SK-N-DZ (cell line): ENCODE results near the gene PALLD.

Experiments used
- DNase-seq: peaks from one replicate; pipeline ENCODE4 v3.0.0-alpha.2; 2015; ENCODE audit warnings: low spot score

PALLD gene

DNA sequence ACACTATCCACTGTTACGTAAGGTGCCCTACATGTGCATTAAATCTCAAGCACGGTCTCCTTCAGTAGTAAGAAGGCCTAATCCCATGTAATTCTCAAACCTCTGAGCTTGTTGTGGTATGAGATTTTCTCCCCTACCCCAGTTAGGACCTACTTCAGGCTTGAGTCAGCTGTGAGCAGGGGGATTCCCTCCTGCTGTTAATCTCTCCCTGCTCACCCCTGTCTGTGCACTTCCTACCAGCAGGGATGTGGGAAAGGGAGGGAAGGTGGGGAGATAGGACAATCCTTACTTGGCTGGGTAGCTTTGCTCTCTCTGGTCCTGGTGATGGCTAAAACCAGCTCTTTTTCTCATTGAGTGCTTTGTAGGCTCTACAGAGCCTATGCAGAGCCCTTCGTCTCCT is 60.8 kb downstream of the PALLD start:
- no peak for DNase-seq

DNA sequence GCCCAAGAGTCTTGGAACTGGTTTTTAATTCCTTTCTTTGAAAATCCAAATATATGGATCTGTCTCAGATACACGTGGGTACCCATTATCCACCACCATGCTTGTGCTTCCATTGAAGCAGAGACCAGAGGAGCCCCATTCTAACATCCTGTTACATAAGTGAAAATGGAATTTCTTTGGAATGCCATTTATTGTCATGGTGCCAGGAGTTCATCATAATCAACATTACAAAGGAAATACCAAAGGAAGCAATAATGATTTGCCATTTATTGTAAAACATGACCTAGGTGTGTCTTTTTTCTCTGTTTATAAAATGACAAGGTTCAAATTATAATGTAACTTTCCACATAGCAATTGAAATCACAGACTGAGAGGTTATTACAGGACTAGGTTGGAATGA is 61.7 kb downstream of the PALLD start:
- no peak for DNase-seq

DNA sequence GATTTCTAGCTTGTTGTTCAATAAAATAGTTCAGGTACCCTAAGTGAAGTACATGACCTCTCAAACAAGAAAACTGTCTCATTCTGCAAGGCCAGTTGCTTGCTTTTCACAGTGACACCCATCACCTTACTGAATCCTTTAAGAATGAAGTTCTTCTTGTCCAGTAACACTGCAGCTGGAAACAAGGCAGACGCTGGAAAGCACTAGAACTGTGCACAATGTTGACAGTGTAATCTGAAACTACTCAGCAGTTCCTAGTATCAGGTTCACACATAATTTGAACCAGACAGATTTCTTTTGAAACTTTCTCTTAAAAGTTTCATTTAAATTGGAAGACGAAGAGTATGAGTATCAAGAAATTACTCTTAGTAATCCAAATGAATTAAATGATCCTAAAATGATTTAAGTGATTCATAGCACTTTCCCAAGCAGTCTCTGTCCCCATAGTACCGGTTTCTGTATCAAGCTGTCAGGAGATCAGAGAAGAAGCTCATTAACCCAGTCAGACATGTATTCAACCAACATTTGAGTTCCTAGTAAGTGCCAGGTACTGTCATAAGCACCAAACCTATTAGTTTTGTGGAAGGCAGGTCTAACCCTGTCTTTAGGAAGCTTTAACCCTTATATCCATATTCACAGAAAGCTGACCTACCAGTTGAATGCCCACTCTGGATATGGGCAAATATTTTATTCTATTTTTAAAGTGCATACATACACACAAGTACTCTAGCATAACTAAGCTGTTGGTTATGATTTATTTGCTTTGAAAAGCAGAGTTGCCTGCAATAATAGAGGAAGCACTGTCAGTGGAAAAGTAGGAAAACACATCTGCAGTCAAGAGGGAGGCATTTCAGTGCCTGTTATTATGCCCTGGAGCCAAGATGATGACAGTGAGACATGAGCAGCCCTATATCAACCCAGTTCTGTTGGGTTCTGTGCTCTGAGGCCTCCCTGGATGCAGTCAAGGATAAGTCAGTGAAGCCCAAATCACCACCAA is 63.6 kb downstream of the PALLD start:
- DNase-seq = no peak

DNA sequence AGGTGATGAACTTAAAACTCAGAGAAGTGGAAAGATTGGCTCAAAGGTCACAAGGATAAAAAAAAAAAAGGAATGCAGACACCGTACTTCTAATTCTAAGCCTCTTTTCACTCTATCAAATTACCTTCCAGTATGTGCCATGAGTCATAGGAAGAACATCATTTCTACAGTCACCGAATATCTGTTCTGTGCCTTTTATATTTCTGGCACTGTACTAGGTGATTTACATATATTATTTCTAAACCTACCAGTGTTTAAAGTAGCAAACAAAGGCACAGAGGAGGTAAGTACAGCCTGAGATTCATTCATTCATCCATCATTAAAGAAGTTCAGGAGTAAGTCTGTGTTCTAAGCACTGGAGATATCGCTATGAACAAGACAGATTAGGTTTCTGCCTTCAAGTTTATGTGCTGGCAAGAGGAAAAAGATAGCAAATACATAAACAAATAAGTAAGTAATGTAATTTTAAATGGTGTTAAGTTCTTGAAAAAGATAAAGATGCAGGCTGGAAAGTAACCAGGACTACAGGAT is 65.3 kb downstream of the PALLD start:
- DNase-seq = no peak

DNA sequence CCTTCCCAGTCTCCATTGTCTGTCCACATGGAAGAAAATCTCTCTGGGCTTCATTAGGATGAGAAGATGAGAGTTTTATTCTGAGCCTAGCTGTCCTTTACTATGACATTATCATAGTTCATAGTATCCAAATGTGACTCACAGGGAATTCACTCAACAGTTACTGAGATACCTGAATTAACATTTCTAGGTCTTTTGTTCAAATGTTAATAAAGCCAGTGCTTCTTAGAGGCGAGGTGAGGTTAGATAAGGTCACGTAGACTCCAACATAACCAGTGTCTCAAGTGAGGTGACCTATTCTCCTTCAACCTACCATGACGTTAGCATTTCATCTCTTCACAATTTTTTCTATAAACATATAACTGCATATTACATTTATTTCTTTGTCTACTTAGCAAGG is 67.2 kb downstream of the PALLD start:
- no peak for DNase-seq

DNA sequence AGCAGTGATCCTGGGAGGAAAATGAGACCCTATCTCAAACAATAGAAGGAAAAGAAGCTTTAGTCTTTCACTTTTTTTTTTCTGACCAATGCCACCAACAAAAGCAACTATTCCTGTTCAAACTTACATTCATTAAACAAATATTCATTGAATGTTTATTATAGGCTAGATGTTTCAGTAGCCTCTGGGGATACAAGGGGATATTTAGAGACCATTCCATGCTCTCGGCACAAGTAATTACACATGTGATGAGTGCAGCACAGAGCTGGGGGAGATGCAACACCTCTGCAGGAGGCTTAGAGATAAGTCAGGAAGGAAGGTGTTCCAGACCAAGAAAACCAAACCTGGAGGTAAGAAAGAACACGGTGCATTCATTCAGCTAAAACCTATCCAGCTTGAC is 68.3 kb downstream of the PALLD start:
- no peak for DNase-seq

DNA sequence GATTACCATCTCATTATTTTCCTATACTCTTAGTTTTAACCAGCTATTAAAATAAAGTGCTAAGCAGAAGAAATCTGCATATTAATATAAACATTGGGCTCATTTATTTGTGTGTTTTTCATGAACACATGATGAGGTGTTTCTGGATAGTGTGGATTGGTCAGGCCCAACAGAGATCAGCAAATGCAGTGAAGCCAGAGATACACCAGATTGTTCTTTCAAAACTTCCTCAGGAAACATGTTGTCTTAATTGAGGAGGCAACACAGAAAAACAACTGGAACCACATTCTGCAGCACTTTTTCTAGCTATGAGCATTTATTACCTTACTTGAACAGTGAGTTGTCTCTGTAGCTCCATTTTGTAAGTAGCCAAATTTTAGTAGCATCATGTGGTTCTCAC is 69.9 kb downstream of the PALLD start:
- DNase-seq = no peak

DNA sequence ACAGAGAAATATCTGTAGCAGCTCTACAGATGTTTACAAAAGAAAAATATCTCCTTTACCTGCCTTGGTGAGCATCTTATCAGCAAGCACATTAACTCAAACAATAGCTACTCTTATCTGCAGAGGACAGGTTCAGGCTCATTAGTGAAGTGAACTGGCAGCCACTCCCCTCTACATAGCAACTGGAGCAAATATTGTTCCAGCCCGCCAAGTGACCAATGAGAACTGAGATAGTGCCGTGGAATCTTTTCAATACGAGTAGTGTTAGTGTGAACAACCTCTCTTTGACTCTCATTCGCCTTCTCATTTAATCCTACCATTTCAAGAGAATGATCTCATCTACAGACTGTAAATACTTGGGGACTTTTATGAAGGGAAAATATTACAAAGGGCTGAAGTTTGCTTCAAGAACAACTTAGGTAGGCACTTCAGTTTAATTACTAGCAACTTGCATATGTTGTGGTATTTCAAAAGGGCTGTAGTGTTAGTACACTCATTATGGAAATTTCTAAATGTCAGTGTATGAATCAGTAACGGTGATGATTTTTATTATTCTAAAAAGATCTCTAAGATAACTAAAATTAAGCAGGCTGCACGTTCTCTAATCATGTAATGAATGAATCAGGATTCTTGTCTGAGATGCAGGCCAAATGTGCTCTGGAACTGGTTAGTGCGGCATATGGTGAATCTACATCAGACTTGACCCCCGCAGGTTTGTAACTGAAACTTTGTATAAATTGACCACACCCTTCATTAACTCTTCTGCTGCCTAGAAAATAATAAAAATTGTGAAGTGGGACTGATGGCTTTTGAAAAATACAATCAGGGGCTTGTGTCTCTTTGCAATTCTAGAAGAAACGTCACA is 72.4 kb downstream of the PALLD start:
- no peak for DNase-seq

DNA sequence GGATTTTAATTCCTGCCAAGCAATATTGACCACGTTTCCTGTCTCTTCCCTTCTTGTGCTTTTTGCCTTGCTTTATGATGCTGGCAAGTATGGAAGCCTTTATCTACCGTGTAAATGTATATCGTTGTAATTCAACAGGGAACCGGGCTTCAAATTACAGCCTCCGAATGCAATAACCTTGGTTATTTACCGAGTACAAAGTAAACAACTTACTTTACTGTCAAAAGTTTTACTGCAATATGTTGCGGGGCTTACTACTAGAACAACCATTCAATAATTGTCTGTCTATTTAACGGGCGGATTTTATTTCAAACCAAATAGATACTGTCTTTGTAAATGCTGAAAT is 73.1 kb downstream of the PALLD start:
- DNase-seq = no peak

DNA sequence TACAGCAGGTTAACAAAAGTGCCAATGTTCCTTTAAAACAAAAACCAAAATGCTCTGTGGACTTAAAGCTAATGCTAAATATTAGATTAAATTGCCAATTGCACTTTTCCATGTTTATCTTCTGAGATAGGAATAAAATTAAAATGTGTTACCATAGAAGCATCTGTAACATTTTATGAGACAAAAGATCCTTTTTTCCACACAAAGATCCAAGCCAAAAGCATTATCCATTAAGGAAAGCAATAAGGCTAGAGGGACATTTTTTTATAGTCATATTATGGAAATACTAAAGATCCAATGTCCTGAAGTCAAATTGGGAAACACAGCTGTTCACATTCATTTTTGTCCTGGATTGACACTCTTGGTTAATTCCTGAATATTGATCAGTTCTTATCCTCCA is 73.6 kb downstream of the PALLD start:
- no peak for DNase-seq

DNA sequence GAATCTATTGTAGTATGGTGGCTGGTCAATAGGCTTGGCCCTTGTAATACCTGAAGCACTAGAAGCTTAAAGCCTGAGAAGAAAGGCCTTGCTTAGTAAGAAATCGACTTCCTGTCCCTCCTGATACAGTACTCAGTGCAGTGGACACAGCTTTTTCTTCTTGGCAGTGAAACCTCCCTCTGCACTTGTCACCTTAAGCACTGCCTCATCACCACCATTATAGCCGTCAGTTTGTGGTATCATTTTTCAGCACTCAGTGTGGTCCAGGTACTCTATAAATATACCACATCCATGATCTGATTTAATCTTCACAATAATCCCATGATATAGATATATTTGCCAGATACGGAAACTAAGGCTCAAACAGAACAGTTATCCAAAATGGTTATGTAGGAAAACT is 75.2 kb downstream of the PALLD start:
- DNase-seq = no peak

DNA sequence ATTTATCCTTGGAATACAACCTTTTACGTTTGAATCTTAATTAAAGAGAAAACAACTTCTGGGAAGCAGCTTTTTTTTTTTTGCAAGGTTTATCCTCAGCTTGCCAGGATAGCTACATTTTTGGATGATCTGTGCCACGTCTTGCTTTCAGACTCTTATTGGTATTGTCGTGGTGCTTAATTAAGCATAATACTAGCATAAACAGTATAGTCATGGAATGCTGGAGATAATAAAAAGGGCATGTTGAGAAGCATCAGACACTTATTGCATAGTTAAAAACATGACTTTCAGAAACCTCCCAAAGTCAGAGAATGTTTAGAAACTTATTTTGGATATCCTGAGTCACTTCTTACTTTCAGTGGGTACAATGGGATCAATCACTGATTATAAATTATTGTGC is 77.0 kb downstream of the PALLD start:
- no peak for DNase-seq

DNA sequence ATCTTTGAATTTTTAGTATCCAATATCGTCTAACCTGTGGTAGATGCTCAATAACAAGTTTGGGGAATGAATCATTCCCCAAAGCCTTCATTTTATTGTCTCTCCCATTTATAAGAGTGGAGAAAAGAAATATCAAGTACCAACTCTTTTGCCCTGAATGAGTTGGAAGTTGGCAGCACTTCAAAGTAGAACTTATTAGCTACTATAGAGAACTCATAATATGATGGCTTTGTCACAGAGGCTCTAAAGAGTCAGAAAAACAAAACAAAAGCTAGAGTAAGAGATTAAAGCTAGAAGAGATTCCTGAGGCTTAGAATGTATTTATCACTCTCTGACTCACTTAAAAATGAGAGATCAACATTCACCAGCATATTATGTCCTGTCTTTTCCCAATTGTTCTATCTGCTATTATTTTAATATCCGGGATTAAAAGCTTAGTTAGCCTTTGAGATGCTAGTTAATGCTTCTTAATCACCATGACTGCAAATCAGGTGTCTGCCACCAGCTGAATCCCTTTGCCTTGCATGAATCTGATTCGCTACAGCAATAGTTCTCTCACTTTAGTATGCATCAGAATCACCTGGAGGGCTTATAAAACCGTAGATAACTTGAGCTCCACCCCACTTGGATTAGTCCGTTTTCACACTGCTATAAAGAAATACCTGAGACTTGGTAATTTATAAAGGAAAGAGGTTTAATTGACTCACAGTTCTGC is 77.9 kb downstream of the PALLD start:
- DNase-seq = no peak

DNA sequence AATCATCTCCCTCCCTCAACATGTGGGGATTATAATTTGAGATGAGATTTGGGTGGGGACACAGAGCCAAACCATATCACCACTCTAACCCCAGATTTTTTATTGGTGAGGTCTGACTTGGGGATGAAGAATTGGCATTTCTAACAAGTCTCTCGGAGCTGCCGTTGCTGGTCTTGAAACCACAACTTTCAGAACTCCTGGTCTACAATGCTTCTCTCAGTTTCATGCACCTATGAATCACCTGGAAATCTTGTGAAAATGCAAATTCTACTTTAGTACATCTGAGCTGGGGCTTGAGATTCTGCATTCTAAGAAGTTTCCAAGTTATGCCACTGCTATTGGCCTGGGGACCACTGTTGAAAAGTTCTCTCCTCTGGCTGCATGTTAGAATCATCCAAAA is 78.6 kb downstream of the PALLD start:
- no peak for DNase-seq

DNA sequence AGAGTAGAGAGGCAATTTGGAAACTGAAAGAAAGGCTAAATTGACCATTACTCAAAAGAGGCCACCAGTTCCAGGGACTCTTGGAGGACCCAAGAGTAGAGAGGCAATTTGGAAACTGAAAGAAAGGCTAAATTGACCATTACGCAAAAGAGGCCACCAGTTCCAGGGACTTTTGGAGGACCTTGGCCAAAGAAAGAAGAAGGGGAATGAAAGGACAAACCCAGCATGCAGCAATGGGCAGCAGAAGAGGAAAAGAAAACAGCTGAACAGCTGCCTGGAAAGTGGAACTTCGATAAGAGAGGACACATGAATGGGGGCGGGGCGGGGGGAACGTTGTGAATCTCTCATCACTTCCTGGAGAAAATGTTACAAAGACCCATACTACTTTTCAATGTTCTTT is 80.8 kb downstream of the PALLD start:
- DNase-seq = no peak

DNA sequence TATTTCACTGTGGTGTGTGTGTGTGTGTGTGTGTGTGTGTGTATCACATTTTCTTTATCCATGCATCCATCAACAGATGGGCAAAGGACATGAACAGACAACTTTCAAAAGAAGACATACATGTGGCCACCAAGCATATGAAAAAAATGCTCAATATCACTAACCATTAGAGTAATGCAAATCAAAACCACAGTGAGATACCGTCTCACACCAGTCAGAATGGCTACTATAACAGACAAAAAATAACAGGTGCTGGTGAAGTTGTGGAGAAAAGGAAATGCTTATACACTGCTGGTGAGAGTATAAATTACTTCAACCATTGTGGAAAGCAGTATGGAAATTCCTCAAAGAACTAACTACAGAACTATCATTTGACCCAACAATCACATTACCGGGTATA is 83.4 kb downstream of the PALLD start:
- DNase-seq = no peak

DNA sequence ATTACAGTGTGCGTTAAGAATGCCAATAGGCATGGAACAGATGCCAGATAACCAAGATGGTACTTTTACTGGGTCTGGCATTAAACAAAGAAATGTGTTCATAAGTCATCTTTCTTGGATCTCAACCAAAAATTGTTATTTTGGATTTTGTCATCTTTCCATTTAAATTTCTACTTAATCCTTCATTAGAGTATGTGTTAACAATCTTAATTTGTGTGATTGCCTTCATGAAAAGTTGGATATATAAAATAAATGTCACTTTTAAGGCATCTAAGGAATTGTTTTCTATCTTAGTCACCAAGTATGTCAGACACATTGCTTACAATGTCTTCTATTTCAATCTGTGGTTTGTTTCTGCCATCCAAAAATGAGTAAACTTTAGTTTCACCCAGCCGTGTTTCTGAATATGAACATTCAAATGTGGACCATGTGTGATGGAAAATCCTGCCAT is 87.5 kb downstream of the PALLD start:
- DNase-seq = no peak

DNA sequence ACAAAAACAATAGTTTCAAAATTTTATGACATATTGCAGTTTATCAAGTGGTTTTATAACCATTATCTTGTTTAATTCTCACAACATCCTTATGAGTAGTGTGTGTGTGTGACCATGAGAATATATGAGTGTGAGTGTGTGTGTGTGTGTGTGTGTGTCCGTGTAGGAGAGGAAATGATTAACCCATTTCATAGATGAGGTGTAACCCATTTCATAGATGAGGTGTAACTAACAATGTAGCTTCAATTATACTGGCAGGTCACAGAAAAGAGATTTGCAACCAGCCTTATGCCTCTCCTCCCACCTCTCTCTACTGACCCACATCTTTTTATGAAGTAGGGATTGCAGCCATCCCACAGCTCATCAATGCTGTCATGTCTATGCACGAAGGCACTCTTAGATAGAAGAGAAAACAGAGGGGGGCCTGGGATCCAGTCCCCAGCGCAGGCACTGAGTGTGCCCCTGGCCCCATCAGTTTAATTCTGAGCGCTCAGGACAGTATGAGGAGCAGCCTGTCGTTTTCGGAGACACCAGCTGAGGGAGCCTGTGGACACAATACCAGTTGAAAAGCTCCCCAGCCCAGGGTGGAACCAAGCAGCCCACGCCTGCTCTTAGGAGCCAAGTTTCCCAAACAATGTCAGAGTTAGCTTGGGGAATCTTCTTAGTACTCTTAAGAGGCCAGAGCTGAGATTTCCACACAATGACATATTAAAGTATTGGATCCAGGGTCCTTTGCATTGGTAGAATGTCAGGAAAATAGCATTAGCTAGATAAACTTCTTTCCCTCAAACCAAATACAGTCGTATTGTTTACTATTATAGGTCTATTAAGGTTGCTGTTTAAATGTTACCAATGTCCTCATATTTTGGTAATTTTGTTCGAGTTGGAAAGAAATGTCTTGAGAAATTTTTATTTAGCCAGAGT is 88.6 kb downstream of the PALLD start:
- DNase-seq = peak; percentile 12

DNA sequence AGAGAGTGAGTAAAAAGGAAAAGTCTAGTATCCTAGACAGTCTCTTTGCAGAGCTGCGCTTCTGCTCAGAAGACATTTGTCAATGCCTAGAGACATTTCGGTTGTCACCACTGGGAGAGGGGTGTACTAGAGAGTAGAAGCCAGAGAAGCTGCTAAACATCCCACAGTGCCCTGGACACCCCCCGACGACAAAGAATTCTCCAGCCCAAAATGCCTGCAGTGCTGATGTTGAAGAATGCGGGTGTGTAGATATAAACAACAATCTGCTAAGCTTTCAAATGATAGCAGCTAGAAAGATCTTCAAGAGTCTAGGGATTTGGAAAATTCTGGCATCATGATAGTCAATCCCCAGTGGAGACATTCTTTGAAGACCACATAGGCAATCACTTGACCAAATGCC is 90.1 kb downstream of the PALLD start:
- no peak for DNase-seq

DNA sequence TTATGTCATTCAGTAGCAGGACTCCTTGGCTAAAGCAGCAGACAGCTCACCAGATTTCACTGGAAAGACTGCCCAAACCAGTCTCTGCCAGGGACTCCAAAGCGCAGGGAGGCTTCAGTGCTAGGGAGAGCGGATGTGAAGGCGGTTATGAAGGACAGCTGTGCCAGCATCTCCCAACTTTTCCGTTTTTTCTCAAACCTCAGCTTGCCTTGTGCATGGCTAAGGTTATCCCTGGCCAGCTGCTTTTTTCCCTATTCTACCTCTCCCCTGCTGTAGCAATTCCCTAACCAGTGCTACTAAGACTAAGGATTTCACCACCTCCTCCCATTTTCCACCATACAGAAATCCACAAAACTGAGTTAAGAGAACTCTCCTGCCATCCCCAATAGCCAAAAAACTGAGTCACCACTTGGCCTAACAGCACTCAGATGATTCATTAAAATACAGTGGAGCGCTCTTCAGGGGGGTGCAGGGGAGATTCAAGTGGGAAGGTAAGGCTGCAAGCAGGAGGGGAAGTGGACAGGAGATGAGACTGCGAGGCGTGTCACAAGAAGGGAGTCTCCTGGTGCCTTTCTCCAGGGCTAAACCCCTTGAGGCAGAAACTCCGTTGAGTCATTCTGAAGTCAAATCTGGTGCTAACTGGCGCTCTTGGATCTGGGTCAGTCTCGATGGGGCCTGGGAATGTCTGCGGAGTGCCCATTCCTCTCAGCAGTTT is 90.7 kb downstream of the PALLD start:
- DNase-seq = no peak
